ENCODE data around the gene GNRH2.
"Not testable (repeated sequence)": the region's sequence is repeated elsewhere in the genome, so short reads cannot be mapped to it uniquely, and the experiment has no call there.

GNRH2 gene

GRCh38 chr20:3073251-3073643 lies 29.8 kb downstream of the GNRH2 start:
- DNase-seq (ENCODE audit: low spot score), result not testable (repeated sequence)

- peak; percentile 37 for DNase-seq (ENCODE audit: low spot score)
These were observed 31.4 kb downstream of the GNRH2 start for GRCh38 chr20:3074812-3075211.

GRCh38 chr20:3075315-3075714 lies 31.9 kb downstream of the GNRH2 start:
- not testable (repeated sequence) for DNase-seq (ENCODE audit: low spot score)

- no peak for DNase-seq (ENCODE audit: low spot score)
These were observed 34.3 kb downstream of the GNRH2 start for GRCh38 chr20:3077618-3078134.

- no peak for DNase-seq (ENCODE audit: low spot score)
These were observed 37.5 kb downstream of the GNRH2 start for GRCh38 chr20:3080939-3081388.

- no peak for DNase-seq (ENCODE audit: low spot score)
These were observed 38.2 kb downstream of the GNRH2 start for GRCh38 chr20:3081641-3082040.

- DNase-seq (ENCODE audit: low spot score), result no peak
These were observed 39.0 kb downstream of the GNRH2 start for GRCh38 chr20:3082306-3082951.

- DNase-seq (ENCODE audit: low spot score), result no peak
These were observed 39.8 kb downstream of the GNRH2 start for GRCh38 chr20:3082955-3083952.

GRCh38 chr20:3084283-3084985 lies 41.0 kb downstream of the GNRH2 start, which contains the start of gene AVP:
Gene AVP, minus strand, starts transcription at chr20:3084724. Its CDS starts 50 bp downstream, at chr20:3084674.
- no peak for DNase-seq (ENCODE audit: low spot score)

GRCh38 chr20:3084986-3085360 lies 41.6 kb downstream of the GNRH2 start:
- DNase-seq (ENCODE audit: low spot score), result no peak

- DNase-seq (ENCODE audit: low spot score), result no peak
These were observed 42.2 kb downstream of the GNRH2 start for GRCh38 chr20:3085571-3086072.

- no peak for DNase-seq (ENCODE audit: low spot score)
These were observed 44.6 kb downstream of the GNRH2 start for GRCh38 chr20:3088031-3088430.

- no peak for DNase-seq (ENCODE audit: low spot score)
These were observed 47.1 kb downstream of the GNRH2 start for GRCh38 chr20:3090565-3090964.

GRCh38 chr20:3092611-3093379 lies 49.4 kb downstream of the GNRH2 start:
- DNase-seq (ENCODE audit: low spot score), result no peak

- DNase-seq (ENCODE audit: low spot score), result no peak
These were observed 50.5 kb downstream of the GNRH2 start for GRCh38 chr20:3093861-3094361.

GRCh38 chr20:3094848-3095629 lies 51.6 kb downstream of the GNRH2 start:
- no peak for DNase-seq (ENCODE audit: low spot score)

Measured in SW480 (cell line).